ENCODE results near the gene ACP4.
"Not testable (repeated sequence)": the region's sequence is repeated elsewhere in the genome, so short reads cannot be mapped to it uniquely, and the experiment has no call there.

The ACP4 gene

DNA sequence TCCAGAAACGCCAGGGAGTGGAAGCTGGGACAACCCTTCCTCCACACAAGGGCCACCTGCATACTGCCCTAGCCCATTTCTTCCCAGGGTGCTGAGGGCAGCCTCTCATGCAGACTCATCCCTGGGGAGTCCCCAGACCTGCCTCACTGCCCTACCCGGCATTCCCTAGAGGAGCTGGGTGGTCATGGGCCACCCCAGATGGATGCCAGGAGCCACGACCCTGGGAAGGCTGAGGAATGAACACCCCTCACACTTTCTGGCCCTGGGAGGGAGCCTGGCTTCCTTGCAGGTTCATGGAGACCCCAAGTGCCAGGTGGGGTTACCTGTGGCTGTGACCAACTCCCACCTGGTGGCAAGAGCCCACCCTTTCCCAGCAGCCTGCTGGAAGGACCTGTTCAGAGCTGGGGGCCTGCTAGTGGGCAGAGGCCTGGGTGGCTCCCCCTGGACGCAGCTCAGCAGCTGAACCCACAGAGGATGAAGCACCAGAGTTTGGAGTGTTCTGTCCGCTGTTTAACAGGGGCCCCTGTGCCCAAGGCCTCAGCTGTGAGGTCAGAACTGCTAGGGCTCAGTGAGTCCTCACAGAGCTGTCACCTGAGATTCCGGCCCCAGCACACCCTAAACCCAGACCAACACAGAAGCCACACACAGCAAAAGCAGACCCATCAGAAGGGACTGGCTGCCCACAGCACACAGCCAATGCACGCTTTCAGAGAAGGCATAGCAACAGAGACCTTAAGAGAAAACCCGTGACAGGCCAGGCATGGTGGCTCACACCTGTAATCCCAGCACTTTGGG, 6.6 kb downstream of the ACP4 start:
- no peak for DNase-seq (ENCODE audit: low read depth in 2 of 3, low spot score in 1 of 3)

DNA sequence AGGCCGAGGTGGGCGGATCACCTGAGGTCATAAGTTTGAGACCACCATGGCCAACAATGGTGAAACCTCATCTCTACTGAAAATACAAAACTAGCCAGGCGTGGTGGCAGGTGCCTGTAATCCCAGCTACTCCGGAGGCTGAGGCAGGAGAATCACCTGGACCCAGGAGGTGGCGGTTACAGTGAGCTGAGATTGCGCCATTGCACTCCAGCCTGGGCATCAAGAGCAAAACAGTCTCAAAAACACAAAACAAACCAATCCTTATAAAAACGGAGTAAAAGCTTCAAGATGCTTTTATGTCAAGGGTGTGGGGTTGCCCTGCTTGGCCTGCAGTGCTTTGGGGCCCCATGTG, 7.2 kb downstream of the ACP4 start:
- no peak for DNase-seq (ENCODE audit: low read depth in 2 of 3, low spot score in 1 of 3)

DNA sequence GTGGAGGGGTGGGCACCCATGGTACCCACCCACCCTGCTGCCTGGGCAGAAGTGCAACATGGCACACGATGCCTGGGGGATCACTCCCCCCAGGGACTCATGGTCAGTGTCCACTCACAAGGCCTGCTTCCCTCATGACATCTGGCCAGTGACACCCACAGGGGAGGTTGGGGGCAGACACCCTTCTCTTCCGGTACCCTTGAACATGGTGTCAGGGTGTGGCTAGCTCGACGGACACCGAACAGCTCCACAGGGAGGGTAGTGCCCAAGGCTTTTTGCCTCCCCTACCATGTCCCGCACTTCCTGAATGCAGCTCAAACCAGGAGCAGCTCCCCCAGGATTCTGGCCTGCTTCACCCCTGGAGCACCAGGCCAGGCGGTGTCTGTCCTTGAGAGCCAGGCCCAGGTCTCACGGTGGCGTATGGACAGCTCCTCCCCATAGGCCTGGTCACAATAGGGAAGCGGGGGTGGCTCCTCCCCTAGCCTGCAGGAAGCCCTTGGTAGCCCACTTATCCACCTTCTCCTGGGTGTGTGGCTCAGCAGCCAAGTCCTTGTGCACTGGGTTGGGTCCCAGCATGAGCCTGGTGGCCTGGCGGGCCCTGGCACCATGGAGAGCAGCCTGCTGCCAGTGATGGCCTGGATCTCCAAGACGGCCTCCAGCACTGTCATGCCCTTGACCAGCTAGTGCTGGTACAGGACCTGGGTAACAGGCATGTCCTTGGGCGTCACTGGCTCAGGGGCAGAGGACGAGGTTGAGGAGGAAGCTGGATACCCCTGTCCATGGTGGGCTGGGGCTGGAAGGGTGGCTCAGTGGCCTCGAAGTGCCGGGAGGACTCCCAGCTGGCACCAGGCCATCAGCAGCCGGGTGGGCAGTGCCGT, 7.8 kb downstream of the ACP4 start:
- DNase-seq (ENCODE audit: low read depth in 2 of 3, low spot score in 1 of 3), result no peak

DNA sequence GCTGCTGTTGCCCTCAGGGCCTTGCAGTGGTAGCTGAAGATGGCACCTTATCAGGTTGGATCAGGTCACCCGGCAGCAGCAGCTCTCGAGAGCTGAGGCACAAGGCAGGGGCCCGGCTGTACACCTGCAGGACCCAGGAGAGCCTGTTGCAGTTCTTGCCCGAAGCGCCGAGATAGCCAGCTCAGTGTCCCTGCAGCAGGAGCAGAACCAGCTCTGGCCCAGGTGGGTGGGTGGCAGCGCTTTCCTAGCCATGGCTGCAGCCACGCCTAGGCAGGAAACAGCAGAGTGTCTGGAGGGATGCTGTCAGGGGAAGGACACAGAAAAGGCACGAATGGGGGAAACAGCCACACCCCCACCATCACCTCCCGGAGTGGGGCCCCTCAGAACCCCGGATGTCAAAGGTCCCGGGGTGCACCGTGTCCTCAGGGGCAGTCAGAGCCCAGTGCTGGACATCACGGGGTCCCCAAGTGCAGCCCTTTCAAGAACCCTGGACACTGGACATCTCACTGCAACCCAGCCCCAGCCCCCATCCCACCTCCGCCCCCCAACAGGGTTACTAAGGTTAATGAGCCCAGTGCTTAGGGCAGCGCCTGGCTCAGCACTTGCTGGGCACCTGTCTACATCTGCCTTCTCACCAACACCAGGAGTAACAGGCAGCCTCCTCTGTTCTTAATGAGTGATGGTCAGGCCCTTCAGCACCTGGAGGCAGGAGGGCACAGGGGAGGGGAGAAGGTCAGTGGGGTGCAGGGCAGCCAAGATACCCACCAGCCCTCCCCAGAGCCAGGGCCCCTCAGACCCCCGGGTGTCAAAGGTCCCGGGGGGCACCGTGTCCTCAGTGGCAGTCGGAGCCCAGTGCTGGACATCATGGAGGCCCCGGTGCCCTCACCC, 8.7 kb downstream of the ACP4 start:
- no peak for DNase-seq (ENCODE audit: low read depth in 2 of 3, low spot score in 1 of 3)

DNA sequence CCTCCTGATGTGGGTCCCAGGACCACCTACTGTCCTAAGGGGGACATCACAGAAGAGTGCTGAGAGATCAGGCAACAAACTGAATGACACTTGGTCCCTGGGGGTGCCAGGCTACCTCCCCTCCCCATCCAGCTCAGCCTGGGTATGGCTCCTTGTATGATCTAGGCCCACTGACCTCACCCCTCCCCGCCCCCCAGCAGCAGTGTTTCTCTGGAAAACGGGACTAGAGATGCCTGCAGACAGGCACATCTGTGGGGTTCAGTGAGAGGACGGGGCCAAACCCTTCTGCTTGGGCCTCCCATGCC, 9.3 kb downstream of the ACP4 start:
- DNase-seq (ENCODE audit: low read depth in 2 of 3, low spot score in 1 of 3), result no peak

DNA sequence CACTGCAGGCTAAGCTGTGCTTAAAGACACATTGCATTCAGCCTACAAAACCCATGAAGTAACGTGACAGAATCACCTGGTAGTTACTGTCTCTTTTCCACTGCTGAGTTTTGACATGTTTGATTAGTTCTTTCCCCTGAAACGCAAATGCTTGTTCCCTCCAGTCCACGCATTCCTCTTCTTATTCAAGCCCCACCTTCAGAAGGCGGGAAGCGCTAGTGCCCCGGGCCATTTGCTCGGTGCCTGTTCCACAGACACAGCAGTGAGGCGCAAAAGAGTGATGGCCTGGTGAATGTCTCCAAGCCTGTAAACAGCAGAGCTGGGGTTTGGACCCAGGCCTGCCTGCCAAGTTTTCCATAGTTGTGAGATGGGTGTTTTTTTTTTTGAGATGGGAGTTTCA, 10.9 kb downstream of the ACP4 start:
- no peak for DNase-seq (ENCODE audit: low read depth in 2 of 3, low spot score in 1 of 3)

DNA sequence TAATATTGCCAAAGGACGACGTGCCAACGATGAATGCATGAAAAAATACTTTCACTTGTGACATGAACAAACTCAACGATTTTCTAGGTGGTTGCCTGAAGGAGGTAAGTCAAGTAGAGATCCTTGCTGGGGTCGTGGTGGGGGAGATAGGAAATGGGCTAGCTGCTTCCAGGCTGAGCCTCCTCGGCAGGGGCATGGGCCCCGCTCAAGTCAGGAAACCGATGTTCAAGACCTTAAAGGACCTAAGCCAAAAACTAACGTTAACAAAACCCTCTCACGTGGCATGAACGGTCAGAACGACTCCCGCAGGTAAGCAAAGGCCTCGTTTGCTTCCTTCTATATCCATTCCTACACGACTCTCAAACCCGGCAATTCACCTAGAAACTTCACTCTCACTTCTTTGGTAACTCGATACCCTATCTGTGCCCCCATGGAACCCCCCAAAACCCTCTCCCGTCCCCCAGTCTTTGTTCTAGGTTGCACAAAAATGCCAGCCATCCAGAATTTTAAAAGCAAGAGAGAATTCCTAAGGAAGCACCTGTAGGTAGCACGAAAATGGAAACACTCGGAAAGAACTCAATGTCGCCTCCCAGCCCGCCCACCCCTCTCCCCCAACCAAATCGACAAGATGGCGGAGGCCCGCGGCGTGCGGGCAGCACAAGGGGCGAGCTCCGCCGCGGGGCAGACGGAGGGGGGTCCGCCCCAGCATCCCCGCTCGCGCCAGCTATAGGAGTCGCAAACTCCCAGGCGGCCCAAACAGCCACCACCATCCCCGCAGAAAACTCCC, 13.6 kb downstream of the ACP4 start:
- DNase-seq (ENCODE audit: low read depth in 2 of 3, low spot score in 1 of 3), result no peak

DNA sequence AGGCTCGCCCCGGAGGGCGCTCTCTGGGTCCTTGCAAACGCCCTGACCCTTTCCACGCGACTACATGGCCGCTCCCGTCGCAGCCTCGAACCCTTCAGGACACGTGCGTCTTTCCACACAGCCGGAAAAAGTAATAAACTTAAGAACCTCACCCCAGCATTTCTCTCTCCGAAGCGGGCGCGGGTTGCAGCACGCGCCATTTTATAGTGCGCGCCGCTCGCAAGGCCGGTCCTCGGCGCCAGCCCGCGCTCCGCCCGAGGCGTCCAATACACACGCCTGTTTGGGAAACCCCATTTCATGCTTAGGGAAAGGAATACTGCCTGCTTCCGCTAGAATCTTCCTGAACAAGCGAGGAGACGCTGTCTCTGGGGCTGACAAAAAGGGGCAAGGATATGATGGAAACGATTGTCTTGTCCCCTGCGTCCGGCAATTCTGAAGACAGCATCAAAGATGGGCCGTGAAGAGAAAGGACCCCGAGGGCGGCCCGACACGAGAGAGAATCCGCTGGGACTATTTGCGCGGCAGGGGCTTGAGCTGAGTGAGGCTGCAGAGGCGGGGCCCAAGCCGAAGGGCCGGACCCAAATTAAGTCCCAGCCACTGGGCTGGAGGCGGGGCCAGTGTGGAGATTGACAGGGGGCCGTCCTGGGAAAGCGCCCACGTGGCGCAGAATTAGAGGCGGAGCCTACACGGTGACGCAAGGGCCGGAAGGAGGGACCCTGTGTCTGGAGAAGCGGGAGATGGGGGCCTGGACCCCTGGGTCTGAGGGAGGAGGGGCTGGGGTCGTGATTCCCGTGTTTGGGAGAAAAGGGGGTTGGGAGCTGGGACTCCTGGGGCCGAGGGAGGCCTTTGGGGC, 14.4 kb downstream of the ACP4 start:
- peak; percentile 95 to 98 (median 98) for DNase-seq (ENCODE audit: low read depth in 2 of 3, low spot score in 1 of 3)

DNA sequence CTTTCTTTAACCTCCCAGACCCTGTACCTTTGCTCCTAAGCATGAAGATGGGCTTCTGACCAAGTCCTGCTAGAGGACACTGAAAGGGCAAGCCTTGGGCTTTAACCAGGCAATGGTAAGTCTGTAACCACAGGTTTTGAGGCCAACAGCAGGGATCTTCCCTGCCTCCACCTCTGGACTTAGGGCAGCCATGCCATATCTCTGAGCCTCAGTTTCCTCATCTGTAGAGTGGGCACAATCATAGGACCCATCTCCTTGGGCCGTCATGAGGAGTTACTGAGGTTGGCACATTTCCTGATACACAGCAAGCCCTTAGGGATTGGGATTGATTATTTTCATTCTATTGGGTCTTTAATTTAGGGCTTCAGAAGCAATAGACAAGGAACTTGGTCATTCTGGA, 18.6 kb downstream of the ACP4 start:
- DNase-seq (ENCODE audit: low read depth in 2 of 3, low spot score in 1 of 3), result no peak

DNA sequence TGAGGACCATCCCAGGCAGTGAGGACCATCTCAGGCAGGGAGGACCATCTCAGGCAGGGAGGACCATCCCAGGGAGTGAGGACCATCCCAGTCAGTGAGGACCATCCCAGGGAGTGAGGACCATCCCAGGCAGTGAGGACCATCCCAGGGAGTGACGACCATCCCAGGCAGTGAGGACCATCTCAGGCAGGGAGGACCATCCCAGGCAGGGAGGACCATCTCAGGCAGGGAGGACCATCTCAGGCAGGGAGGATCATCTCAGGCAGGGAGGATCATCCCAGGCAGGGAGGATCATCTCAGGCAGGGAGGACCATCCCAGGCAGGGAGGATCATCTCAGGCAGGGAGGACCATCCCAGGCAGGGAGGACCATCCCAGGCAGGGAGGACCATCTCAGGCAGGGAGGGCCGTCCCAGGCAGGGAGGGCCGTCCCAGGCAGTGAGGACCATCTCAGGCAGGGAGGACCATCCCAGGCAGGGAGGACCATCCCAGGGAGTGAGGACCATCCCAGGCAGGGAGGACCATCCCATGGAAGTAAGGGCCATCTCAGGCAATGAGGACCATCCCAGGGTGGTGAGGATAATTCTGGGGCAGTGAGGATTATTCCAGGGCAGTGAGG, 21.5 kb downstream of the ACP4 start:
- DNase-seq (ENCODE audit: low read depth in 2 of 3, low spot score in 1 of 3), result not testable (repeated sequence)

DNA sequence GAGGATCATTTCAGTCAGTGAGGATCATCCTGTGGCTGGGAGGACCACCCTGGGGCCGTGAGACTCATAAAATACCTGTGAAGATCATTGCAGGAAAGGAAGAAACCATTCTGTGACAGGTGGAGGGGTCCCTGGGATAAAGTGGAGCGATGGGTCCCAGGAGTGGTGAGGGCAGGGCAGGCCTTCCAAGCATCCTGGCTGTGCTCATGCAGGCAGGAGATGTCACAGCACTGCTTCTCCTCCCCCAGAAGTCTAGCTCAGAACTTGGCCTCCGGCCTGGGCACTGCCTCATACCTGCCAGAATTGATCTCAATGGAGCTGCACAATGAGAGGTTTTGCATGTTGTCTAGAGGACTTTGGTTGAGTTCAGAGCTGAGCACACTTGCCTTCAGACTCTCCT, 22.3 kb downstream of the ACP4 start:
- DNase-seq (ENCODE audit: low read depth in 2 of 3, low spot score in 1 of 3), result no peak

DNA sequence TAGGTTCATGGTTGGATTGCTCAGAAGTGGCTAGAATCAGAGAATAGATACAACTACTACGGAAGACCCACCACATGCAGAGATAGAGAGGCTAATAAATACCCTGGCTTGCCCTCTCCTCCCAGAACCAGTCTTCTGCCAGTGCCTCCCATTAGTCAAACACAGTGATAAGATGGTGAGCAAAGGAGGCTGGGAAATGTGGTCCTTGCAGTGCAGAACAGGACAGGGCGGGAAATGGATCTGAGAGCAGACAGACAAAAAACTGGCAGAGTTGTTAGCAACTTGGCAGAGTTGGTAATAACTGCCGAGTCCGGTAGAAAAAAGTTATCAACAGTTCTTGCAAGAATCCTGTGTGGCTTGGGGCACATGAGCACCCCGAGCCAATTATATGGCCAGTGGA, 24.7 kb downstream of the ACP4 start:
- DNase-seq (ENCODE audit: low read depth in 2 of 3, low spot score in 1 of 3), result no peak

DNA sequence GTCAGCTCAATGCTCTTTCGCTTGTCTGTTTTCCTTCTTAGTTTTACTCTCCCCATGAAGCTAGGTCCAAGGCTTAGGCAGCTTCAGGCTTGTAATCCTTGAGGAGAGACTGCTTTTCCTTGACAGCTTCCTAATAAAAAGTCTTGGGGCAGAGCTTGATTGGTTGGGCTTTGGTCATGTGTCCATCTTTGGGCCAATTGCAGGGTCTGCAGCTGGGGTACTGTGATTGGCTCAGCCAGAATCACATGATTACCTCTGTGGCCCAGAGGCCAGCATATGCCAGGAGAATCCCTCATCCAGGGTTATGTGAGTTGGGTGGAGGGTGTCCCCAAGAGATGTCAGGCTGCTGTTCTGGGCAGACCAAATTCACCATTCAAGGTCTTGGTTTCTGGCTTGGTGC, 25.2 kb downstream of the ACP4 start:
- no peak for DNase-seq (ENCODE audit: low read depth in 2 of 3, low spot score in 1 of 3)

DNA sequence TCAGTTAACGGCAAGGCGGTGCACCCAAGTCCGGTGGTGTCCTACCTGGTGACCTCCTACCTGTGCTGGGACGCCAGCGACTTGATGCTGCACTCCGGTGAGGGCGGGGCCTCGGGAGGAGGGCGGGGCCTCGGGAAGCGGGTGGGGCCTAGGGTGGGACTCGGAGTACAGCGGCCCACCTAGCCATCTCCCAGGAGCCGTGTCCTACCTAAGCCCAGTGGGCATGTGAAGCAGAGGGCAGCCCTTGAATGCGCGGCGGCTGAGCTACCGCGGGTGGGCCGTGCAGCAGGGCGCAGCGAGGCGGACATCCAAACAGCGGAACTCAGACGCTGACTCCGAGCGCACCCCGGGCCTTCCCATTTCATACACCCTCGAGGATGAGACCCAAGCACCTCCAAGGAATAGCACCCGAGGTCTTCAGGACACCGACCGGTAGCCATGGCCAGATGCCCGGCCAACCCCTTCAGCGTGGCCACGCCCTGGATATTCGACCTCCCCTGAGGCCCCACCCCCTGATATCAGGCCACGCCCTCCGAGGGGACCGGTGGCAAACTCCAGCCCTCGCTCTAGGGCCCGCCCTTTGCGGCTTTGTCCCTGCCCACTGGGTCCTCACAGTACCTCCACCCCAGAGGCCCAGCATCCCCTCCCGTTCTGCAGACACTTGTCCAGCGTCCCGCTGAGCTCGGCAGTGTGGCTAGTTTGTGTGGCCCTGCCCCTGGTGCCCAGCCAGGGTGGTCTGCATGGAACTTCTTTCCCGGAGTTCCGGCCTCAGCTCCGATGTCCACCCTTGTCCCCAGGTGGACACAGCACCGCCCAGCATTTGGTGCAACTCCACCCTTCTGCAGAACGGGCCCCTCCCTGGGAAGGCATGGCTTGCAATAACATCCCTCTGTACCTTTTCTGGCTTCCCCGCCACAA, 28.0 kb downstream of the ACP4 start:
- peak in 1 of 3 donors; percentile 61 for DNase-seq (ENCODE audit: low read depth in 2 of 3, low spot score in 1 of 3)

DNA sequence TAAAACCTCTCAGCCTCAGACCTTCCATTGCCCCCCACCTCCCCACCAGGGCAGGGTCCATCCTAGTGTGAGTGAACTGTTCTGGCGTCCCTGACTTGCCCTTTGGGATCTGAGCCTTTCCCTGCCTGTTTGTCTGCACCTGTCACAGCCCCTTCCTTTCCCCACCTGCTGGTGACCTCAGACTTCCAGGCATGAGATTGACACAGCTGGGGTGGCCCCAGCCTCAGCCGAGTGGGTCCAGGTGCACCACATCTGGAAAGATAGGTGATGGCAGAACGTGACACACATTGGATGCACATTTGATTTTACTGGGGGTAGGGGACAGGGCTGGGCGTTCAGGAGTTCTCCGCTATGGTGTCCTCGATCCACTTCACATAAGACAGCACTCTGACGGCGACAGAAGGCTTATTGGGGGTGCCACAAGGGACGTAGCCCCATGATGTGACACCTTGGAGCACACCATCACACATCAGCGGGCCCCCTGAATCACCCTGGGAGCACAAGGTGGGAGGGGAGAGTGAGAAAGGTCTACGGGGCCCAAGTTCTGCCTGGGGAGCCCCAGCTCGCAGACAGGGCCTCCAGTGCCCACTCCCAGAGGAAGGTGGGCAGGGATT, 28.8 kb downstream of the ACP4 start:
- DNase-seq (ENCODE audit: low read depth in 2 of 3, low spot score in 1 of 3), result no peak

DNA sequence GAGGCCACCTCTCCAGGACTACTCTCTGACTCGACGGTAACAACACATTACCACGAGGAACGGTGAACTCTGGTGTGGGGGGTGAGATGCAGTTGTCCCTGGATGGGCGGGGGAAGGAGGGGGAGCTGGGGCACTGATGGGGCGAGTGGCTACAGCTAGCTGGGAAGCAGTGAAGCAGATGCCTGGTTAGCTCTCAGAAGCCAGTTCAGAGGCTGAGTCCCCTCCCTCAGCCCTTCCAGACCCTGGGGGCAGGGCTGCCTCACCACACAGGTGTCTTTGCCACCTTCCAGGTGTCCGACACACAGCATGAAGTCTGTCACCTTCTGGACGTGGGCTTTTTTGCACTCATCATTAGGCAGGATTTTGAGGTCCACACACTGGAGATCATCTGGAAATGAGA, 29.4 kb downstream of the ACP4 start:
- DNase-seq (ENCODE audit: low read depth in 2 of 3, low spot score in 1 of 3), result no peak

DNA sequence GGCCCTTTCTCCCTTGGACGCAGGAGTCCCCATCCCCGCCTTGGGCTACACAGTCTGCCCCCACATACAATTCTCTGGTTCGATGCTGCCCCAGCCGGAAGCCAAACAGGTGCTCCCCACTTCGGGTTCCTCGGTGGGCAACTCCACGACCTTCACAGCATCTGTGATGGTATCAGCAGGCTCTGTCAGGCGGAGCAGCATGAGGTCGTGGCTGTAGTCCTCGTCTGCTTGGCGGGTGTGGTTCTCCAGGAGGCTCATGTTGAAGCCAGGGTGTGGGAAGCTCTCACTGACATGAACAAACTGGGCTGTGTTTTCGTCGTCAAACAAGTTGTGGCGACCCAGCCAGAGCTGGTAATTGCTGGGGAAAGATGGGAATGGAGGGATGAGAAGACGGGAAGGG, 29.9 kb downstream of the ACP4 start:
- DNase-seq (ENCODE audit: low read depth in 2 of 3, low spot score in 1 of 3), result no peak
